ENCODE results near the gene CNFN. TPM values are rescaled to one million over a fixed set of nuclear protein-coding genes. Genes with fewer than 3 reads are reported as not detected.

CNFN gene
- total and polyA plus RNA-seq, 8 donors: 0.32 to 3.2 (median 0.55) TPM; not detected in 1

- peak; percentile 95 for ATAC-seq
These were observed 33.6 kb upstream of the CNFN start for GRCh38 chr19:42423462-42424344.

GRCh38 chr19:42422901-42423461 is 32.9 kb upstream of the CNFN start:
- H3K27me3 ChIP-seq: peaks cover 0 to 27% of the 10 kb centered on the region in 2 donors
- H3K9me3 ChIP-seq: no peaks in the 10 kb centered on the region
- H3K4me3 ChIP-seq: peak overlapping the region; percentile 51 to 66
- DNase-seq (no peak), ATAC-seq (peak; percentile 24)
- H3K27ac ChIP-seq: peak overlapping the region; percentile 34 to 42
- H3K36me3 ChIP-seq: no peaks in the 10 kb centered on the region
- H3K4me1 ChIP-seq: peaks cover 11 to 42% of the 10 kb centered on the region in 2 donors
- intact Hi-C loops (cut with DNase I): no loop called here
- no peak for TF ChIP-seq CTCF (IDR thresholded peaks at IDR 0.05)

More at GRCh38 chr19:42423462-42424344, 33.6 kb upstream of the CNFN start:
- peaks cover 0 to 27% of the 10 kb centered on the region in 2 donors for H3K27me3 ChIP-seq
- peak; percentile 83 to 92 (median 89) for DNase-seq
- H3K36me3 ChIP-seq: no peaks in the 10 kb centered on the region
- no peaks in the 10 kb centered on the region for H3K9me3 ChIP-seq
- H3K27ac ChIP-seq: peak overlapping the region; percentile 34 to 42
- peaks cover 11 to 42% of the 10 kb centered on the region in 2 donors for H3K4me1 ChIP-seq
- TF ChIP-seq CTCF (IDR thresholded peaks at IDR 0.05): no peak
- H3K4me3 ChIP-seq: peak overlapping the region; percentile 51 to 66
- intact Hi-C loops (cut with DNase I): no loop called here

- peak overlapping the region; percentile 51 to 66 for H3K4me3 ChIP-seq
- peaks cover 0 to 27% of the 10 kb centered on the region in 2 donors for H3K27me3 ChIP-seq
- H3K36me3 ChIP-seq: no peaks in the 10 kb centered on the region
- ATAC-seq (no peak), DNase-seq (no peak)
- peak overlapping the region; percentile 33 to 34 for H3K27ac ChIP-seq
- H3K4me1 ChIP-seq: peaks cover 11 to 42% of the 10 kb centered on the region in 2 donors
- intact Hi-C loops (cut with DNase I): no loop called here
- H3K9me3 ChIP-seq: no peaks in the 10 kb centered on the region
- TF ChIP-seq CTCF (IDR thresholded peaks at IDR 0.05): no peak
These were observed 32.2 kb upstream of the CNFN start for GRCh38 chr19:42422092-42422900.

DNA sequence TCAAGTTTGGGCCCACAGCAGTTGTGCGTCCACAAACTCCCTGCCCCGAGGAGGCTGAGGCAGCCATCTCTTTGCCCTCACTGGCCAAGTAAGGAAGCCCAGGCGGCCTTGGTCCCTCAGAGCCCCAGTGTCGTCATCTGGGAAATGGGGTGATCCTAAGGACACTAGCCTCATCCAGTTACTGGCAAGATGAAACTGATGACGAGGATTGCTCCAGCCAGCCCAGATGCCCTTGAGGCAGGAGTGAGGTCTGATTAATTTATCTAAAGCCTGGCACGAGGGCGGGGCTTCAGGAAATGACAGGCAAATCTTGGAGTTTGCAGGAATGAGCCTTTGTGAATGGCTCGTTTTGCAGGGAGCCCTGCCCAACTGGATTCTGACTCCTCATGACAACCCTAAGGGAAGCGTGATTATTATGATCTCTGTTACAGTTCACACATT is 31.5 kb upstream of the CNFN start:
- no peaks in the 10 kb centered on the region for H3K9me3 ChIP-seq
- peak overlapping the region; percentile 33 to 34 for H3K27ac ChIP-seq
- TF ChIP-seq CTCF (IDR thresholded peaks at IDR 0.05): no peak
- ATAC-seq: no peak
- H3K27me3 ChIP-seq: peaks cover 0 to 27% of the 10 kb centered on the region in 2 donors
- peak in 1 of 4 donors; percentile 27 for DNase-seq
- peaks cover 11 to 42% of the 10 kb centered on the region in 2 donors for H3K4me1 ChIP-seq
- intact Hi-C loops (cut with DNase I): no loop called here
- H3K4me3 ChIP-seq: no peak overlapping the region
- H3K36me3 ChIP-seq: no peaks in the 10 kb centered on the region

Data from left lung (tissue), 10 donors.